ENCODE results near the gene HIF3A. TPM values are rescaled to one million over a fixed set of nuclear protein-coding genes. Genes with fewer than 3 reads are reported as not detected.
A peak's percentile ranks its signal among the peaks of the same experiment; 100 is the strongest.
"Not testable (repeated sequence)": the region's sequence is repeated elsewhere in the genome, so short reads cannot be mapped to it uniquely, and the experiment has no call there.

Gene HIF3A
- total RNA-seq, 1 donor from 2014 or later = 0.53 TPM

DNA sequence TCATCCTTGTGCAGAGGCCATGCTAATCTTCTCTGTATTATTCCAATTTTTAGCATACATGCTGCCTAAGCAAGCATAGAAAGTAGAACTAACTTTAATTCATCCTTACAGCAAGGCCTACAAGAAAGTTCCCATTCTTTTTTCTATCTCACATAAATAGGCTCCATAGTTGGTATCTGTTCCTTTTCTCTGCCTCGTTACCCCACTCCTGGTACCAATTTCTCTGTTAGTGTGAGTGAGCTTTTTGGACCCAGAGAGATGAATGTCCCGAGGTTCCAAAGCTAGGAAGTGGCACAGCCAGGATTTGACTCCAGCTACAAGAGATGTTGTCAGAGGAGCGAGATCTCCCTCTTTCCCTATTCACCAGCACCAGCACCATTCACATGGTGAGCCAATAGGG is 9.7 kb downstream of the HIF3A start:
- H3K36me3 ChIP-seq (ENCODE audit: control insufficient read depth, insufficient read depth, low read length) = no peaks in the 10 kb centered on the region
- H3K27me3 ChIP-seq (ENCODE audit: control insufficient read depth, insufficient read depth, low read length) = no peaks in the 10 kb centered on the region
- DNase-seq (ENCODE audit: low read depth) = no peak
- TF ChIP-seq CTCF (IDR thresholded peaks at IDR 0.05; ENCODE audit: insufficient read depth, low read length, severe bottlenecking) = no peak
- H3K4me3 ChIP-seq (ENCODE audit: low read depth, low read length) = no peak overlapping the region
- no peak for FAIRE-seq

DNA sequence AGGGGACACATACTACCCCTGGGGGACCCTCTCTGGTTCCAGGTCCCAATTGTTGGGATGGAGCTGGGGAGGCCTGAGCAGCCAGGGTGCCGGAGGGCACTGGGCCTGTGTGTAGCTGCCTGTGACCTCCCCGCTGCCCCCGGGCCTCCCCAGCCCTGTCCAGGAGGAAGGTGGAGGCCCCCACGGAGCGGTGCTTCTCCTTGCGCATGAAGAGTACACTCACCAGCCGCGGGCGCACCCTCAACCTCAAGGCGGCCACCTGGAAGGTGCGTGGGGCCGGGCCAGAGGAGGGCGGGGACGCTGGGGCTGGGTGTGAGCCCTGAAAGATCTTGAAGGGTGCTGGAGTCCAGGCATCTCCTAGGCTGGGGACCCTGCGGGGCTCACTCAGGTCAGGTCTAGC is 11.7 kb downstream of the HIF3A start:
- H3K27me3 ChIP-seq (ENCODE audit: control insufficient read depth, insufficient read depth, low read length) = no peaks in the 10 kb centered on the region
- FAIRE-seq (no peak), DNase-seq (ENCODE audit: low read depth) (no peak)
- no peak overlapping the region for H3K4me3 ChIP-seq (ENCODE audit: low read depth, low read length)
- no peak for TF ChIP-seq CTCF (IDR thresholded peaks at IDR 0.05; ENCODE audit: insufficient read depth, low read length, severe bottlenecking)
- no peaks in the 10 kb centered on the region for H3K36me3 ChIP-seq (ENCODE audit: control insufficient read depth, insufficient read depth, low read length)

DNA sequence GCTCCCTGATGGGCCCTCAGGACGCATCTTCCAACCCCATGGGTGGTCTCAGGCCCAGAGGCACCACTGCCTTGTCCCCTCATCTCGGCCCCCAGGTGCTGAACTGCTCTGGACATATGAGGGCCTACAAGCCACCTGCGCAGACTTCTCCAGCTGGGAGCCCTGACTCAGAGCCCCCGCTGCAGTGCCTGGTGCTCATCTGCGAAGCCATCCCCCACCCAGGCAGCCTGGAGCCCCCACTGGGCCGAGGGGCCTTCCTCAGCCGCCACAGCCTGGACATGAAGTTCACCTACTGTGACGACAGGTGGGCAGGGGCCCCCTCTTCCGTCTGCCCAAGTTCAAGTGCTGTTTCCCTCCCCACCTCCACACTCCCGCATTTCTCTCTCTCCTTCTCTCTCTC is 12.2 kb downstream of the HIF3A start:
- no peak for DNase-seq (ENCODE audit: low read depth)
- Histone ChIP-seq H3K27me3 (ENCODE audit: control insufficient read depth, insufficient read depth, low read length) (no peaks in the 10 kb centered on the region), H3K4me3 (ENCODE audit: low read depth, low read length) (no peak overlapping the region), H3K36me3 (ENCODE audit: control insufficient read depth, insufficient read depth, low read length) (no peaks in the 10 kb centered on the region)
- no peak for TF ChIP-seq CTCF (IDR thresholded peaks at IDR 0.05; ENCODE audit: insufficient read depth, low read length, severe bottlenecking)
- FAIRE-seq = no peak

DNA sequence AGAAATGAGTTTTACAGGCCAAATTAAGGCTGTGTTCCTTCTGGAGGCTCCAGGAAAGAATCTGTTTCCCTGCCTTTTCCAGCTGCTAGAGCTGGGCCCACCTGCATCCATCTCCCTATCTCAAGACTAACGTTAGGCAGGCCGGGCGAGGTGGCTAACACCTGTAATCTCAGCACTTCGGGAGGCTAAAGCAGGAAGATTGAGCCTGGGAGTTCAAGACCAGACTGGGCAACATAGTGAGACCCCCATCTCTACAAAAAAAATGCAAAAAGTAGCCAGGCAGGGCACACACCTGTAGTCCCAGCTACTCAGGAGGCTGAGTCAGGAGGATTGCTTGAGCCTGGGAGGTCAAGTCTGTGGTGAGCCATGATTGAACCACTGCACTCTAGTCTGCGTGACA is 14.6 kb downstream of the HIF3A start:
- H3K36me3 ChIP-seq (ENCODE audit: control insufficient read depth, insufficient read depth, low read length) = no peaks in the 10 kb centered on the region
- H3K27me3 ChIP-seq (ENCODE audit: control insufficient read depth, insufficient read depth, low read length) = no peaks in the 10 kb centered on the region
- no peak overlapping the region for H3K4me3 ChIP-seq (ENCODE audit: low read depth, low read length)
- no peak for TF ChIP-seq CTCF (IDR thresholded peaks at IDR 0.05; ENCODE audit: insufficient read depth, low read length, severe bottlenecking)
- no peak for FAIRE-seq
- DNase-seq (ENCODE audit: low read depth) = no peak

DNA sequence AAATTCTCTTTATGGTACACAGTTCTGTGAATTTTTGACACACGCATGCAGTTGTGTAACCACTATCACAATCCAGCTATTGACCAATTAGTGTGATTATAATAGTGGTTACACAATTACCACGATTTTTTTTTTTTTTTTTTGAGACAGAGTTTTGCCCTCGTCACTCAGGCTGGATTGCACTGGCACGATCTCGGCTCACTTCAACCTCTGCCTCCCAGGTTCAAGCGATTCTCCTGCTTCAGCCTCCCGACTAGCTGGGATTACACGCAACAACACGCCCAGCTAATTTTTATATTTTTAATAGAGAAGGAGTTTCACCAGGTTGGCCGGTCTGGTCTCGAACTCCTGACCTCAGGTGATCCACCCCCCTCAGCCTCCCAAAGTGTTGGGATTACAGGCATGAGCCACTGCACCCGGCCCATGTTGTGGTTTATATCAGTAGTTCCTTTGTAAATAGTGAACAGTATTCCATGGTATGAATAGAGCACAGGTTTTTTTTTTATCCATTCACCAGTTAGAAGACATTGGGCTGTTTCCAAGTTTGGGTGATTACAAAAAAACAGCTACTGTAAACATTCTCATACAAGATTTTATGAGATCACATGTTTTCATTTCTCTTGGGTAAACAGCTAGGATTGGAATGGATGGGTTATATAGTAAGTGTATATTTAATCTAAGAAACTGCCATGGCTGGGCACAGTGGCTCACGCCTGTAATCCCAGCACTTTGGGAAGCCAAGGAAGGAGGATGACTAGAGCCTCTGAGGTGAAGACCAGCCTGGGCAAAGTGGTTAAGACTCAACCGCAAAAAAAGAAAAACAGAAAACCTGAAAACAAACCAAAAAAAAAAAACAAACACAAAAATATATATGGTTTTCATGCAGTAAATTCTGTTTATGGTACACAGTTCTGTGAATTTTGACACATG is 17.0 kb downstream of the HIF3A start:
- H3K36me3 ChIP-seq (ENCODE audit: control insufficient read depth, insufficient read depth, low read length); H3K27me3 ChIP-seq (ENCODE audit: control insufficient read depth, insufficient read depth, low read length); FAIRE-seq; H3K4me3 ChIP-seq (ENCODE audit: low read depth, low read length): not testable (repeated sequence)
- DNase-seq (ENCODE audit: low read depth) = peak; percentile 12

DNA sequence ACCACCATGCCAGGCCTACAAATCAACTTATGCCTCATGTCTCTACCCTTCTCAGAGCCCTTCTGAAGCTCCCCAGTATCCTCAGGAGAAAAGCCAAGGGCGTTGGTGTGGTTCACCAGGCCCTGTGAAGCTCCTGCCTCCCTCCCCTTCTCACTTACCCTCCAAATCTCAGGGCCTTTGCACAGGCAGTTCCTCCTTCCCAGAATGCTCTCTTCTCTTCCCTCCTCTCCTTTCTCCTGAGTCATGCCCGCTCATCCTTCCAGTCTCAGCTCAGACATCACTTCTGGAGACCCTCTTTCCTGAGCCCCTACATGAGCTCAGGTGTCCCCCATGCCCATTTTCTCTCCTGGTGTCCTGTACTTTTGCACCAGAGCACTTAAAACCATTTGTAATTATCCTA is 20.5 kb downstream of the HIF3A start:
- H3K27me3 ChIP-seq (ENCODE audit: control insufficient read depth, insufficient read depth, low read length) = no peaks in the 10 kb centered on the region
- FAIRE-seq (no peak), DNase-seq (ENCODE audit: low read depth) (no peak)
- no peaks in the 10 kb centered on the region for H3K36me3 ChIP-seq (ENCODE audit: control insufficient read depth, insufficient read depth, low read length)
- TF ChIP-seq CTCF (IDR thresholded peaks at IDR 0.05; ENCODE audit: insufficient read depth, low read length, severe bottlenecking) = no peak
- no peak overlapping the region for H3K4me3 ChIP-seq (ENCODE audit: low read depth, low read length)

Measured in bronchial epithelial cell (primary cell).